H1 (cell line): ENCODE data around the gene CIDEA.

Experiments
- CEBPB ChIP-seq: IDR thresholded peaks from 2 replicates; pipeline ENCODE4 v1.6.1; 2012; ENCODE audit warnings: low read depth, low read length
- CHD2 ChIP-seq: IDR thresholded peaks from 2 replicates; pipeline ENCODE4 v1.6.1; 2012; ENCODE audit warnings: low read length, improper control_type of control experiment
- CREB1 ChIP-seq: IDR thresholded peaks from 2 replicates; pipeline ENCODE4 v1.6.1; 2012; ENCODE audit warnings: inconsistent platforms
- EP300 ChIP-seq, 2 experiments: IDR thresholded peaks; 1 replicate in 1 of 2; 2 replicates in 1 of 2; pipeline ENCODE4 v1.6.1; 2011 to 2012; ENCODE audit warnings: low read depth in 2 of 2, low read length in 2 of 2, mild to moderate bottlenecking in 2 of 2, borderline replicate concordance in 1 of 2, inconsistent platforms in 1 of 2, moderate library complexity in 1 of 2
- EZH2 ChIP-seq: fragments of 200-600 bp; sonication (generic); IDR thresholded peaks from 2 replicates; pipeline ENCODE4 v1.7.1; 2012; ENCODE audit warnings: low read depth, mild to moderate bottlenecking, moderate library complexity, low read length, inconsistent platforms; ENCODE audit not compliant: severe bottlenecking
- GTF2F1 ChIP-seq: IDR thresholded peaks from 2 replicates; pipeline ENCODE4 v1.6.1; 2012; ENCODE audit warnings: low read depth, low read length, improper control_type of control experiment, borderline replicate concordance
- HDAC6 ChIP-seq: IDR thresholded peaks from one replicate; pipeline ENCODE4 v1.7.1; 2012; ENCODE audit warnings: low read depth, mild to moderate bottlenecking, inconsistent platforms, low read length, moderate library complexity
- POLR2AphosphoS5 ChIP-seq: IDR thresholded peaks from 2 replicates; pipeline ENCODE4 v1.6.1; 2011; ENCODE audit warnings: low read depth, low read length
- RBBP5 ChIP-seq: IDR thresholded peaks from 2 replicates; pipeline ENCODE4 v1.7.1; 2012; ENCODE audit warnings: low read depth, mild to moderate bottlenecking, inconsistent platforms, low read length, moderate library complexity, borderline replicate concordance
- SP1 ChIP-seq: IDR thresholded peaks from 2 replicates; pipeline ENCODE4 v1.6.1; 2011; ENCODE audit warnings: low read depth, low read length
- TAF1 ChIP-seq: IDR thresholded peaks from 2 replicates; pipeline ENCODE4 v1.6.1; 2011; ENCODE audit warnings: mild to moderate bottlenecking, low read depth, low read length
- YY1 ChIP-seq: IDR thresholded peaks from 2 replicates; pipeline ENCODE4 v1.6.1; 2011; ENCODE audit warnings: low read depth, mild to moderate bottlenecking, low read length
- TF ChIP-seq, protein P1 (sequence below), 3 experiments: IDR thresholded peaks; 1 replicate in 2 of 3; 2 replicates in 1 of 3; pipeline versions ENCODE4 v1.5.1 to v1.6.1; 2011; ENCODE audit warnings: low read length in 3 of 3, mild to moderate bottlenecking in 3 of 3, inconsistent platforms in 2 of 3, low read depth in 1 of 3, moderate library complexity in 1 of 3; ENCODE audit not compliant: insufficient read depth in 1 of 3; ENCODE audit errors: control extremely low read depth in 1 of 3
- TF ChIP-seq, protein P2 (sequence below): IDR thresholded peaks from 2 replicates; pipeline ENCODE4 v1.6.1; 2011; ENCODE audit warnings: low read length, improper control_type of control experiment

DNA sequence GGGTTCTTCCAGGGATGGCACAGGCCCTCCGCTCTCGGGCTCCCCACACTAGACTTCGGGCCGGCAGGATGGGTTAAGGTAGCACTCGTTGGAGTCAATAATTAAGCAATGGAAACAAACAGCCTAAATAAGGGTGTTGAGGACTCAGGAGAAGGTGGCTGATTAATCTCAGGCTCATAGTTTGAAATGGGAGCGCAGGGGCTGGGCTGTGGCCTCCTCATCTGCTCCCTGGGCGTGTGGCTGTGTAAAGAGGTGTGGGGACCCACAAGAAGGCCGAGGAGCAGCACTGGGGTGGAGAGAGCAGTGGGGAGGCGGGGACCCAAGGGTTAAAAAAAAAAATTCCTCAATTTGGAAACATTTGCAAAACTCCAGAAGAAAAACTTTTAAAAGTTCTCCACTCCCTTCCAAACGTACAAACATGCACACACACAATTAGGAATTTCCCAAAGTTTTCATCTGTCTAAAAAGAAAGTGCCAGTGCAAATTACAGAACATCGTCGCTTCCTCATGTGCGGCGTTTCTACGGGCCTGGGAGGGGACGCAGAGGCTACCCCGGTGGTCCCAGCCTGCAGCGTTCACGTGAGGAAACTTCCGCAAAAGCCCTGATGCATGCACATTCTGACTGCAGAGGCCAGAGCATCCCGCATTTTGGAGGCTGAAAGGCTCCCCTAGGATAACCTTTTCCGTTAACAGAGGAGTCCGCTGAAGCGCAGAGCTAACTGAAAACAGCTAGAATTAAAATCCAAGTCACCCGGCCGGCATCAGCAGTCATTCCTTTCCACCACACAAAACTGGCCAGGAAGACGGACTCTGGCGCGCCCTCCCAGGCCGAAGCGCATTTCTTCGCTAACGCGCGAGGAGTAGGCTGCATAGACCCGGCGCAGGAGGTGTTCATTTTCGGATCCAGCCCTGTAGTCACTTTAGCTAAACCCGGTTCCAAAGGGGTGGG is 52.9 kb downstream of the CIDEA start:
- no peak for TF ChIP-seq EP300 (IDR thresholded peaks at IDR 0.05; ENCODE audit: borderline replicate concordance in 1 of 2, low read depth in 2 of 2, low read length in 2 of 2)
- TF ChIP-seq, protein P1, sequence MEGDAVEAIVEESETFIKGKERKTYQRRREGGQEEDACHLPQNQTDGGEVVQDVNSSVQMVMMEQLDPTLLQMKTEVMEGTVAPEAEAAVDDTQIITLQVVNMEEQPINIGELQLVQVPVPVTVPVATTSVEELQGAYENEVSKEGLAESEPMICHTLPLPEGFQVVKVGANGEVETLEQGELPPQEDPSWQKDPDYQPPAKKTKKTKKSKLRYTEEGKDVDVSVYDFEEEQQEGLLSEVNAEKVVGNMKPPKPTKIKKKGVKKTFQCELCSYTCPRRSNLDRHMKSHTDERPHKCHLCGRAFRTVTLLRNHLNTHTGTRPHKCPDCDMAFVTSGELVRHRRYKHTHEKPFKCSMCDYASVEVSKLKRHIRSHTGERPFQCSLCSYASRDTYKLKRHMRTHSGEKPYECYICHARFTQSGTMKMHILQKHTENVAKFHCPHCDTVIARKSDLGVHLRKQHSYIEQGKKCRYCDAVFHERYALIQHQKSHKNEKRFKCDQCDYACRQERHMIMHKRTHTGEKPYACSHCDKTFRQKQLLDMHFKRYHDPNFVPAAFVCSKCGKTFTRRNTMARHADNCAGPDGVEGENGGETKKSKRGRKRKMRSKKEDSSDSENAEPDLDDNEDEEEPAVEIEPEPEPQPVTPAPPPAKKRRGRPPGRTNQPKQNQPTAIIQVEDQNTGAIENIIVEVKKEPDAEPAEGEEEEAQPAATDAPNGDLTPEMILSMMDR (IDR thresholded peaks at IDR 0.05; ENCODE audit: control extremely low read depth in 1 of 3, insufficient read depth in 1 of 3, low read depth in 1 of 3, low read length in 3 of 3): no peak
- TF ChIP-seq TAF1: no peak
- no peak for TF ChIP-seq HDAC6
- no peak for TF ChIP-seq POLR2AphosphoS5
- TF ChIP-seq CHD2: no peak
- no peak for TF ChIP-seq GTF2F1
- no peak for TF ChIP-seq CREB1
- TF ChIP-seq, protein P2, sequence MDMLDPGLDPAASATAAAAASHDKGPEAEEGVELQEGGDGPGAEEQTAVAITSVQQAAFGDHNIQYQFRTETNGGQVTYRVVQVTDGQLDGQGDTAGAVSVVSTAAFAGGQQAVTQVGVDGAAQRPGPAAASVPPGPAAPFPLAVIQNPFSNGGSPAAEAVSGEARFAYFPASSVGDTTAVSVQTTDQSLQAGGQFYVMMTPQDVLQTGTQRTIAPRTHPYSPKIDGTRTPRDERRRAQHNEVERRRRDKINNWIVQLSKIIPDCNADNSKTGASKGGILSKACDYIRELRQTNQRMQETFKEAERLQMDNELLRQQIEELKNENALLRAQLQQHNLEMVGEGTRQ: no peak
- no peak for TF ChIP-seq EZH2
- 0 out of 2 replicates have a peak, but pooled peaks have one; percentile 15 for TF ChIP-seq RBBP5
- TF ChIP-seq YY1: no peak
- TF ChIP-seq CEBPB: no peak
- TF ChIP-seq SP1: no peak
